ENCODE data around the gene CCDC85B. TPM values are rescaled to one million over a fixed set of nuclear protein-coding genes. Genes with fewer than 3 reads are reported as not detected.

CCDC85B gene
- total and polyA plus RNA-seq, 3 donors from 2014 or later: 17.1 to 102 (median 77.1) TPM

DNA sequence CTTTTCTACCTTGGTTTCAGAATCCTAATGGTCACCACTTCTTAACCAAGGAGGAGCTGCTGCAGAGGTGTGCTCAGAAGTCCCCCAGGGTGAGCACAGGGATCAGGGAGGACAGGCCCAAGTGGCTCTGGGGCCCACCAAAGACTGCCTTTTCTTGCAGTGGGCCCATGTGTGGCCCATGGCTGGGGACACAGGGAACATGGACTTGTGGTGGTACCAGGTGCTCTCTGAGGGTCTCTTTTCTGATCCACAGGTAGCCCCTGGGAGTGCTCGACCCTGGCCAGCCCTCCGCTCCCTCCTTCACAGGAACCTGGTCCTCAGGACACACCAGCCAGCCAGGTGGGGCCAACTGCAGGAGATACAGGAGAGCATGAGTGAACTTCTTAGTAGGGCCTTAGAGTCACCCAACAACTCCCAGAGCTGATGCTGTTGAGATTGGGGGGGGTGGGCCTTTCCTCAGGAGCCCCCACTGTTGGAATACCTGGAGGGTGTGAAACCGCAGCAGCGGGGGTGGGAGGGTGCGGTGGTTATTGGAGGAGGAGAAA is 28.2 kb upstream of the CCDC85B start:
- 78 to 95% methylated on average over 4 to 5 of the region's 5 CpGs for WGBS, 2 donors
- no peak overlapping the region for H3K4me3 ChIP-seq
- no peak overlapping the region for H3K27ac ChIP-seq
- DNase-seq: no peak
- intact Hi-C loops (cut with DNase I; ENCODE audit: low total_unique reads): no loop called here
- TF ChIP-seq, protein P1, sequence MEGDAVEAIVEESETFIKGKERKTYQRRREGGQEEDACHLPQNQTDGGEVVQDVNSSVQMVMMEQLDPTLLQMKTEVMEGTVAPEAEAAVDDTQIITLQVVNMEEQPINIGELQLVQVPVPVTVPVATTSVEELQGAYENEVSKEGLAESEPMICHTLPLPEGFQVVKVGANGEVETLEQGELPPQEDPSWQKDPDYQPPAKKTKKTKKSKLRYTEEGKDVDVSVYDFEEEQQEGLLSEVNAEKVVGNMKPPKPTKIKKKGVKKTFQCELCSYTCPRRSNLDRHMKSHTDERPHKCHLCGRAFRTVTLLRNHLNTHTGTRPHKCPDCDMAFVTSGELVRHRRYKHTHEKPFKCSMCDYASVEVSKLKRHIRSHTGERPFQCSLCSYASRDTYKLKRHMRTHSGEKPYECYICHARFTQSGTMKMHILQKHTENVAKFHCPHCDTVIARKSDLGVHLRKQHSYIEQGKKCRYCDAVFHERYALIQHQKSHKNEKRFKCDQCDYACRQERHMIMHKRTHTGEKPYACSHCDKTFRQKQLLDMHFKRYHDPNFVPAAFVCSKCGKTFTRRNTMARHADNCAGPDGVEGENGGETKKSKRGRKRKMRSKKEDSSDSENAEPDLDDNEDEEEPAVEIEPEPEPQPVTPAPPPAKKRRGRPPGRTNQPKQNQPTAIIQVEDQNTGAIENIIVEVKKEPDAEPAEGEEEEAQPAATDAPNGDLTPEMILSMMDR (IDR thresholded peaks at IDR 0.05): no peak
- TF ChIP-seq POLR2A (IDR thresholded peaks at IDR 0.05): no peak
- H3K4me1 ChIP-seq: peaks cover 7% of the 10 kb centered on the region
- no peaks in the 10 kb centered on the region for H3K9me3 ChIP-seq
- no peaks in the 10 kb centered on the region for H3K27me3 ChIP-seq
- no peaks in the 10 kb centered on the region for H3K36me3 ChIP-seq (ENCODE audit: low read depth, missing control alignments)

GRCh38 chr11:65862941-65863888 is 27.3 kb upstream of the CCDC85B start:
- TF ChIP-seq, protein P1 (IDR thresholded peaks at IDR 0.05): no peak
- no peak for TF ChIP-seq POLR2A (IDR thresholded peaks at IDR 0.05)
- H3K27me3 ChIP-seq: no peaks in the 10 kb centered on the region
- intact Hi-C loops (cut with DNase I; ENCODE audit: low total_unique reads): no loop called here
- H3K27ac ChIP-seq: no peak overlapping the region
- DNase-seq: no peak
- WGBS, 2 donors: 86 to 88% methylated on average over 24 of the region's 24 CpGs
- peaks cover 7% of the 10 kb centered on the region for H3K4me1 ChIP-seq
- no peaks in the 10 kb centered on the region for H3K36me3 ChIP-seq (ENCODE audit: low read depth, missing control alignments)
- H3K9me3 ChIP-seq: no peaks in the 10 kb centered on the region
- no peak overlapping the region for H3K4me3 ChIP-seq

GRCh38 chr11:65863889-65864705 is 26.4 kb upstream of the CCDC85B start:
- DNase-seq: no peak
- Histone ChIP-seq H3K27me3 (no peaks in the 10 kb centered on the region), H3K4me3 (no peak overlapping the region), H3K36me3 (ENCODE audit: low read depth, missing control alignments) (no peaks in the 10 kb centered on the region), H3K27ac (no peak overlapping the region), H3K9me3 (no peaks in the 10 kb centered on the region), H3K4me1 (peaks cover 7% of the 10 kb centered on the region)
- no peak for TF ChIP-seq POLR2A (IDR thresholded peaks at IDR 0.05)
- TF ChIP-seq, protein P1 (IDR thresholded peaks at IDR 0.05): no peak
- WGBS, 2 donors: 73 to 85% methylated on average over 10 to 12 of the region's 12 CpGs
- intact Hi-C loops (cut with DNase I; ENCODE audit: low total_unique reads): no loop called here

GRCh38 chr11:65864706-65865471 is 25.6 kb upstream of the CCDC85B start:
- TF ChIP-seq, protein P1 (IDR thresholded peaks at IDR 0.05): no peak
- no peaks in the 10 kb centered on the region for H3K36me3 ChIP-seq (ENCODE audit: low read depth, missing control alignments)
- no peak overlapping the region for H3K4me3 ChIP-seq
- DNase-seq: no peak
- intact Hi-C loops (cut with DNase I; ENCODE audit: low total_unique reads): no loop called here
- 83 to 93% methylated on average over 3 to 18 of the region's 18 CpGs for WGBS, 2 donors
- H3K4me1 ChIP-seq: peaks cover 7% of the 10 kb centered on the region
- no peak overlapping the region for H3K27ac ChIP-seq
- H3K9me3 ChIP-seq: no peaks in the 10 kb centered on the region
- no peaks in the 10 kb centered on the region for H3K27me3 ChIP-seq

All from testis (tissue), 3 donors.